GM19238 (cell line): ENCODE measurements around the gene FLACC1.
A peak's percentile ranks its signal among the peaks of the same experiment; 100 is the strongest.

Source experiments
- DNase-seq: peaks from one replicate; pipeline ENCODE4 v3.0.0; 2011; ENCODE audit warnings: low spot score; ENCODE audit not compliant: insufficient read length

The FLACC1 gene

DNA sequence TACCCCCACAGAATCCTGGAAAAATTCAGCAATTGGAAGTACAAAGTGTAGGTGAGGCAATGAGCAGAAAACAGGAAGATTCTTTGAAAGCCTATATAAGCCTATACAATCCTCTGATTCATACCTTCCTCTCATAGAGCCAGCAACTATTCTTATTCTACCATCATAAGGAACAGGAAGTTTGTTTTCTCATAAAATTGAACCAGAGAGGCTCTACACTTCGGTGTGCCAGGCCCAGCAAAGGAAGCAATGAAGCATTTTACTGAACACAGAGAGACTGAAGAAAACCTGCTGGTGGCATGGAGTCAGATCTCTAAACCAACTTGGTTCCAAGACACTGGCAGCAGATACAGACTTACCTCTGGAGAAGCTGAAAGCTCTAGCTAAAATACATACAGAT lies 78.1 kb downstream of the FLACC1 start:
- no peak for DNase-seq

- DNase-seq = no peak
These were observed 80.6 kb downstream of the FLACC1 start for GRCh38 chr2:201276511-201276910.

GRCh38 chr2:201275990-201276389 lies 81.2 kb downstream of the FLACC1 start:
- DNase-seq = no peak

DNA sequence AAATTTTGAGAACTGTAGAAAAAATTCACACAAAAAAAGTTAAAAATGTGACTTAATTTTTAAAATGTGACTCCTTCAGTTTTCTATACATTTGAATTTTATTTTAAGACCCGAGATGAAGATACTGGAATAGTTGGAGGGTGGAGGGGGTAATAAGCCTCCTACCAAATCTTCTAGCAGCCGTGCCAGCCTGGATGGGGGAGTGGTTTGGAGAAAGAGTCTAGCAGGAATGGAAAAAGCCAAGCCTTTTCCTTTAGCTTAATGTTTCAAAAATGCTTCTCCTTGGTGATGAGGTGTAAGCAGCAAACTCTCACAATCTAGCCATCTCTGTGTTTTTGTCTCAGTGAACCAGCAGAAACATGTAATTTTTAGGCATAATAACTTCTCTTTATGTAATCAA lies 82.1 kb downstream of the FLACC1 start:
- DNase-seq = no peak

DNA sequence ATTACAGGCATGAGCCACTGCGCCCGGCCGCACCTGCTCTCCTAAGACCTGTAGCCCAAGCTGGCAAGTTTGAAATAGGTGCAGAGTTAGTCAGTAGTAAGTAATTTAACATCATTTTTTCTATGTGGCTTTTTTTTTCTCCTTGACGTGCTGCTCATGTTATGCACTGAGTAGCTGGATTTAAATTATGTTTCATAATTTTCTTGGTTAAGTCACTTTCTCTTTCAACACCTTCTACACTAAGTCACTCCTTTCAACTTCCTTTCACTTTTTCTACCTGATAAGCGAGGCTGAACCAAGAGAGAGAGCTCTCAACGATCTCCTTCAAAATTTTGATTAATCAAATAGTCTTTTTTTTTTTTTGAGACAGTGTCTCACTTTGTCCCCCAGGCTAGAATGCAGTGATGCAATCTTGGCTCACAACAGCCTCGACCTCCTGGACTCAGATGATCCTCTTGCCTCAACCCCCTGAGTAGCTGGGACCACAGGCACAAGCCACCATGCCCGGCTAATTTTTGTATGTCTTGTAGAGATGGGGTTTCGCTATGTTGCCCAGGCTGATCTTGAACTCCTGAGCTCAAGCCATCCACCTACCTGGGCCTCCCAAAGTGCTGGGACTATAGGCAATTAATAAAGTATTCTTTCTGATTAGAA lies 83.7 kb downstream of the FLACC1 start:
- DNase-seq = no peak

- DNase-seq = no peak
These were observed 85.2 kb downstream of the FLACC1 start for GRCh38 chr2:201271917-201272316.

DNA sequence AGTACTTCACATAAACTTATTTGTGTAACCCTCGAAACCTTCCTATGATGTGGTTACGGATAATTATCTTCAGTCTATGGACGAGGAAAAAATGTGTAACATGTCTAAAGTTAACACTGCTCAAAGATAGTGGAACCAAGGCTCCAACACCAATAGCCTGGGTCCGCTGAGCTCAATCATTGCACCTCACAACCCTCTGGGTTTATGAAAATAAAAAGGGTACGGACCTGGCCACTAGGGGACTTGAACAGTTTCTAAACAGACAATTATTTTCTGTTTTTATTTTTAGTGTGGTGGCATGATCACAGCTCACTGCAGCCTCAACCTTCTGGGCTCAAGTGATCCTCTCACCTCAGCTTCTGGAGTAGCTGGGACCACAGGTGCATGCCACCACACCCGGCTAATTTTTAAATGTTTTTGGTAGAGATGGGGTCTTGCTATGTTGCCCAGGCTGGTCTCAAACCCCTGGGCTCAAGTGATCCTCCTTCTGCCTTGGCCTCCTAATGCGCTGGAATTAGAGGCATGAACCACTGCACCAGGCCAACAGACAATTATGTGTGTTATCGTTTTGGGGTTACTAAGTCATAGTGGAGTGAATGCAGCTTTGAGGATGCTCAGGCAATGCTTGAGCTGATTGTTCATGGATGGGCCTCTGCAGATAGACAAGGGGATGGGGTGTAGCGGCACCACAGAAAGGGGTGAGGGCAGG lies 86.7 kb downstream of the FLACC1 start:
- no peak for DNase-seq

DNA sequence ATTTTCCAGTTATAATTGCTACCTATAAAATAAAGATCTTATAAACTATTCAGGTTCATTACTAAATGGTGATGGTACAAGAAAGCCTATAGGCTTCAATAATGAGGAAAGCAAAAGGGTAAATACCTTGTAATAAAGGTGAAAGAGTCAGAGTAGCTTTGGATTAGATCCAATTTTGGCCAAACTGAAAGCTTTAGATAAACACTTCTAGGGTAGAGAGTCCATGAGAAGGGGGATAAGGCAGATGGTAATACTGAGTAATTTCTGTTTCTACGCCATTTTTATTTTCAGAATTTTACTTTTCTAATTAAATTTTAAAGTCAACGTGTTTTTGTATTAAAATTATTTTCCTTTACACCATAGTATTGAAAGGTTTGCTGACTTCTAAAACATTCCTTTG lies 87.4 kb downstream of the FLACC1 start:
- DNase-seq = no peak

DNA sequence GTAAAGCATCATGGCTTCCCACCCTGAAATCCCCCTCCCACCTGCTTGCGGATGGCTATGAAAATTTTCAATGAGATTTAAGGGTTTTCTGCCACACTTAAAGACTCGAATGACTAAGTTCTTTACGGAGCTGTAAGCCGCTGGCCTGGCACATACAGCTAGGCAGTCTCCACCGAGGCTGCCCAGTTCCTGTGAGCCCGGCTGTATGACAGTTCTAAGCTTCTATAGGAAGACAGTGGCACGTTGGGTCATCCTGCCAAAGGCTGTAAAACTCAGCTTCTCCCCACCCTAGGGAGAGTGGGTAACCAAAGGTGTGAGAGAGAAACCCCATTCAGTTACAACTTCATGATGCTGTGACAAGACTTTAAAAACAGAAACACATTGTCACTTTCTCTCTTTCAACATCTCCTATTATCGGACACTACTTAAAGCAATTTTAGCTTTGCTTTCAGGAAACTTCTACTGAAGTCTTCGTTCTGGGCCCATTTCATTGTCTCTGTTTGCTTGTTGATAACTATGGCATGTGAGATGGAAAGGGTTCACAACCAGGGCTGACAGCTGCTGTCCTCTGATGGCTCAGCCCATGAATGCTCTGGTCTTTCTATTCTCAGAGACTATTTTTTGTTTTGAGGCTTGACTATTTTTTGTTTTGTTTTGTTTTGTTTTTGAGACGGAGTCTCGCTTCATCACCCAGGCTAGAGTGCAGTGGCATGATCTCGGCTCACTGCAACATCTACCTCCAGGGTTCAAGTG lies 89.7 kb downstream of the FLACC1 start:
- DNase-seq = no peak

DNA sequence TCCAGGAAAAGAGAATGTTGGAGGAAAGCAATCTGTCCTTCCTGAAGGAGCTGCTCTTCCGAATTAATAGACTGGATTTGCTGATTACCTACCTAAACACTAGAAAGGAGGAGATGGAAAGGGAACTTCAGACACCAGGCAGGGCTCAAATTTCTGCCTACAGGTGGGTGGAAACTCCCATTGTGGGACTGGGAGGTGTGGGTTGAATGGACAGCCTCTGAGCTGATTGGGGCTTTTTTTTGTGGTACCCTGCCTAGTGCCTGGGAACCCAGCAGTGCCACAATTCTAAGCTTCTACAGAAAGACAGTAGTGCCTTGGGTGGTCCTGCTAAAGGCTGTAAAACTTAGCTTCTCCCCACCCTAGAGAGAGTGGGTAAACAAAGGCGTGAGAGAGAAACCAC lies 90.5 kb downstream of the FLACC1 start:
- no peak for DNase-seq

- no peak for DNase-seq
These were observed 92.5 kb downstream of the FLACC1 start for GRCh38 chr2:201264472-201265173.

DNA sequence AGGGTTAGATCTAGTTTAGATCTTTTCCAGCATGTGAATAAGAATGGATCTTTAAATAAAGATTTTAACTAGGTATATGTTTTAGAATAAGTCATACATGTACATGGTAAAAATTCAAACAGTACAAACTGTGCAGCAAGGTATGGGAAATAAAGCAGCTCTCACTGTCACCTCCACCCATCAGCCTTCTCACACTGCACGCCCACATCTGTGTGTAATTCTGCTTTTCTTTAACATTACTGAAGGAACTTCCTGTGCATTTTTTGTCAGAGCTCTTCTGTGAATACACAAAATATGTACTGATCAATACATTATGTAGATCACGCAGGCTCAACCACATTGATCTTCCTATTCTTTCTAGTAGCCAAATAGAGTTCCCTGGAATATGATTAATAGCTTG lies 93.4 kb downstream of the FLACC1 start:
- no peak for DNase-seq

DNA sequence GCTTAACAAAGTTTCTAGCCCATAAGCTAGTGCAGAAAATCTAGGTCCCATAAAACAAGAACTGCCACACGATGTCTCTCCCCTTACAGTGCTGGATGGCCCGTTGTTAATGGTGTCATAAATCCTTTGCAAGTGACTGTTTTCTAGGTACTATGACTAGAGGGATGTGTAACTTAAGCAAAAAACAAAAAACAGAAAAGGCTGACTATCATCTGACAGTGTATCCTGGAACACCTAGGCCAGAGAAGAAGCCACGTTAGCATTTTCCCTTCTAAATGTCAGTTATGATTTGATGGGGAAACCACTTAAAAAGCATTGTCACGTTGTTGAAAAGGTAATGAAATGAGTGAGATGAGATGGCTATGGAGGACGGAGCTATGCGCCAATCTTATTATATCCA lies 94.4 kb downstream of the FLACC1 start:
- DNase-seq = no peak

GRCh38 chr2:201261906-201262305 lies 95.2 kb downstream of the FLACC1 start:
- no peak for DNase-seq

- no peak for DNase-seq
These were observed 95.7 kb downstream of the FLACC1 start for GRCh38 chr2:201261471-201261870.

DNA sequence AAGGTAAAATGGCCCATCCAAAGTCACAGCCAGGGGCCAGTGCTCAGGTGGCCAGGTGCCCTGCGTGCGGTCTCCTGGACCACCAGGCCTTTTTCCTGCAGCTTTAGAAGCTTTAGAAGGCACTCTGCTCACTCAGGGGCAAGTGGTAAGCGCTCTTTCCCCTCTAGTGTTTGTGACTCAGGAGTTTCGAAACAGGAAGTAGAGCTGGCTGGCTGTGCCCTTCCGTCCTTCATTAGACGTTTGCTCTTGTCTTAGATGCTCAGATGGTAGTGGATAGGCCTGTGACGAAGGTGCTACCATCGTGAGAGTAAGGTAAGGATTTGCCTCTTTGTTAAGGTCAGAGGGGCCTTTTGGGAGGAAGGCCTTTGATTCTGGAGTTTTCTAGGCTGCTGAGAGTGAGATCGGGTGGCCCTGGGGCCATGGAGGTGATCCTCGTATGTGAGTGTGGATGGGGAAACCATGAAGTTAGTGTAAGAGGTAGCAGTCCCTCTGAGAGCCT lies 96.8 kb downstream of the FLACC1 start, which contains the start of gene CASP8:
Gene CASP8, plus strand, starts transcription at position 235 of the 499 bp plus-strand sequence. CDS start 5,951 bp downstream, outside the sequence.
- peak; percentile 16 for DNase-seq

DNA sequence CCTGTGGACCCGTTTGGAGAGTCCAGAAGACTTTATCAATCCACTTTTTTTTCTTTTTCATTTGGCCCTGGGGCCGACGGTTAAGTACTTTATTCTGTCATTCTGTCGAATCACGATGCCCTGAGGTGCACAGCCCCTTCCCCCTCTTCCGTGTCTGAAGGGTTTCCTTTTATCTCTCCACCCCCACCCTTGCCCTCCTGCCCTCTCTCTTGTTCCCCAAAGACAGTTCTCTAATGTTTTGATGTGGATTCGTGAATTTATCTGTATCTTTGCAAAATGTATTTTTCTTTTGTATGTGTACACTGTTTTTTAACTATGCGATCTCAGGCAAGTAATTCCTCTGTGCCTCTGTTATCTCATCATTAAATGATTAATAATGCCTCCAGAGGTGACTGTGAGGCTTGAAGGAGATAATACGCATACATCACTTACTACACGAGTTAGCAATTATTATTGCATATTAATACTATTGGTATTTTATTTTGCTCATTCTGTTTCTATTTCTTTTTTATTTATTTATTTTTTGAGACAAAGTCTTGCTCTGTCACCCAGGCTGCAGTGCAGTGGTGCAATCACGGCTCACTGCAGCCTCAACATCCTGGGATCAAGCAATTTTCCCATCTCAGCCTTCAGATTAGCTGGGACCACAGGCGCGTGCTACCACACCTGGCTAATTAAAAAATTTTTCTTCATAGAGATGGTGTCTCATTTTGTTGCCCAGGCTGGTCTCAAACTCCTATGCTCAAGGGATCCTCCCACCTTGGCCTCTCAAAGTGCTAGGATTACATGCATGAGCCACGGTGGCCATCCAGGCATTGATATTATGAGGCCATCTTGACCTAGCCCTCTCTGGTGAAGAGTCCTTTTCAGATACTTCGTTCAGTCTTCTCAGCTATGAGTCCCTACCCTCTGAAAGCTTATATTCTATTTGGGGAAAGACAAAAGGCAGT lies 98.2 kb downstream of the FLACC1 start:
- DNase-seq = no peak

DNA sequence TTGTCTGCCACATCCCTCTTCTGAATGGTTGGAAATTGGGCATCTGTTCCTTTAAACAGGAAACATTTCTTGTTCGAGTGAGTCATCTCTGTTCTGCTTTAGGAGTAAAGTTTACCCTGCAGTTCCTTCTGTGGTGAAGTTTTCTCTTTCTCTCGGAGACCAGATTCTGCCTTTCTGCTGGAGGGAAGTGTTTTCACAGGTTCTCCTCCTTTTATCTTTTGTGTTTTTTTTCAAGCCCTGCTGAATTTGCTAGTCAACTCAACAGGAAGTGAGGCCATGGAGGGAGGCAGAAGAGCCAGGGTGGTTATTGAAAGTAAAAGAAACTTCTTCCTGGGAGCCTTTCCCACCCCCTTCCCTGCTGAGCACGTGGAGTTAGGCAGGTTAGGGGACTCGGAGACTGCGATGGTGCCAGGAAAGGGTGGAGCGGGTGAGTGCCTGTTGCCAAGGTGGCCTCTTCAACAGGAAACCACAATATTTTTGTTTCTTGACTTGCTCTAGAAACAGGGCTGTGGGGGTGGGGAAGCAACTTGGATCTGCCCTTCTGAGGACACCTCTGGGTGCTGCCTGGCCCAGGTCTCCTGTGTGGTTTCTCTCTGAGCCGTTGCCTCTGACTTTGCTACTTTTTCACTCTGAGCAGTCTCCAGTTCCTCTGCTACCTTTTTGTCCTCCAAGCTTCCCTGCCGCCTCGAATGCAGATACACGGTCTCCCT lies 99.0 kb downstream of the FLACC1 start:
- DNase-seq = peak; percentile 54

DNA sequence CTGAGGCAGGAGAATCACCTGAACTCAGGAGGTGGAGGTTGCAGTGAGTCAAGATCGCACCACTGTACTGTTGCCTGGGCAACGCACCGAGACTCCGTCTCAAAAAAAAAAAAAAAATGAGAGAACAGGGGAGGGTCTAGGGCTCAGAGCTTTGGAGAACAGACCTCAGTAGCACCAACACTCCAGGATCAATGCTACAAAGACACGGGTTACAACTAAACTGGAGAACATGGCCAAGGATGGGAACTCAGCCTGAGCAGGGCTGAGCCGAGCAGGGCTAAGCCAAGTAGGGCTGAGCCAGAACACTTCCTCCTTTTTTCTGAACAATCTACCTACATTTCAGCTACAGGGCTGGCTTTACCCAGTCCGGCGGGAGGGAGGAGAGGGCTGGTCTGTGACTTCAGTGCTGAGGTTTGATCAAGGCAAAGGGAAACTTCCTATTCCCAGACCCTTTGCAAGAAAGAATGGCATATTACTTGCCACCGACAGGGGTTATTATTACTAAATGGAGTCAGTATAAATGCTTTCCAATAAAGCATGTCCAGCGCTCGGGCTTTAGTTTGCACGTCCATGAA lies 99.7 kb downstream of the FLACC1 start:
- DNase-seq = peak; percentile 27
